AG10803 (cell line): ENCODE measurements around the gene KIAA1958.
"Not testable (repeated sequence)": the region's sequence is repeated elsewhere in the genome, so short reads cannot be mapped to it uniquely, and the experiment has no call there.

ENCODE experiments used
- DNase-seq: peaks from one replicate; pipeline ENCODE4 v3.0.0; 2010; ENCODE audit warnings: low read depth
- H3K4me3 ChIP-seq: 2 replicates; pipeline ENCODE4 v1.5.1; 2011; ENCODE audit warnings: mild to moderate bottlenecking, low read length, control low read depth
- CTCF ChIP-seq: conservative IDR thresholded peaks from 2 replicates; pipeline ENCODE4 v1.5.1; 2011; ENCODE audit warnings: mild to moderate bottlenecking, low read length, control low read depth, inconsistent platforms

Gene KIAA1958

GRCh38 chr9:112506571-112506970 lies 19.9 kb downstream of the KIAA1958 start:
- H3K4me3 ChIP-seq = no peak overlapping the region
- no peak for TF ChIP-seq CTCF
- no peak for DNase-seq

GRCh38 chr9:112507001-112507680 lies 20.5 kb downstream of the KIAA1958 start:
- H3K4me3 ChIP-seq = no peak overlapping the region
- TF ChIP-seq CTCF = no peak
- DNase-seq = no peak

- no peak overlapping the region for H3K4me3 ChIP-seq
- no peak for TF ChIP-seq CTCF
- no peak for DNase-seq
Observed at GRCh38 chr9:112508377-112508776, 21.8 kb downstream of the KIAA1958 start.

- DNase-seq, H3K4me3 ChIP-seq: not testable (repeated sequence)
Observed at GRCh38 chr9:112512377-112512776, 25.8 kb downstream of the KIAA1958 start.

- no peak for TF ChIP-seq CTCF
- H3K4me3 ChIP-seq = no peak overlapping the region
- DNase-seq = no peak
Observed at GRCh38 chr9:112516769-112517168, 30.1 kb downstream of the KIAA1958 start.

- TF ChIP-seq CTCF = no peak
- no peak for DNase-seq
- no peak overlapping the region for H3K4me3 ChIP-seq
Observed at GRCh38 chr9:112520069-112520468, 33.4 kb downstream of the KIAA1958 start.

GRCh38 chr9:112520656-112521055 lies 34.0 kb downstream of the KIAA1958 start:
- TF ChIP-seq CTCF = no peak
- H3K4me3 ChIP-seq = no peak overlapping the region
- DNase-seq = peak; percentile 23

GRCh38 chr9:112526973-112527372 lies 40.3 kb downstream of the KIAA1958 start:
- TF ChIP-seq CTCF = no peak
- no peak overlapping the region for H3K4me3 ChIP-seq
- DNase-seq = no peak
